Measurements from ENCODE around the gene TIMM23B. TPM values are rescaled to one million over a fixed set of nuclear protein-coding genes. Genes with fewer than 3 reads are reported as not detected.
"Not testable (repeated sequence)": the region's sequence is repeated elsewhere in the genome, so short reads cannot be mapped to it uniquely, and the experiment has no call there.

TIMM23B gene
- total RNA-seq, 1 donor from 2014 or later = 21.4 TPM

- not testable (repeated sequence) for H3K27ac Mint-ChIP-seq (ENCODE audit: unreplicated experiment); DNase-seq (ENCODE audit: low spot score); H3K9me3 Mint-ChIP-seq (ENCODE audit: unreplicated experiment); H3K4me1 Mint-ChIP-seq (ENCODE audit: unreplicated experiment); H3K27me3 Mint-ChIP-seq (ENCODE audit: unreplicated experiment); H3K36me3 Mint-ChIP-seq (ENCODE audit: low read depth, unreplicated experiment); H3K4me3 Mint-ChIP-seq (ENCODE audit: unreplicated experiment)
Measured at GRCh38 chr10:49988376-49988775, 46.5 kb downstream of the TIMM23B start, which contains the start of gene AGAP6. Gene AGAP6, plus strand, starts transcription at chr10:49988406. Its CDS starts 310 bp downstream, at chr10:49988716.

GRCh38 chr10:49995321-49995720 is 53.5 kb downstream of the TIMM23B start:
- H3K27ac Mint-ChIP-seq (ENCODE audit: unreplicated experiment); H3K9me3 Mint-ChIP-seq (ENCODE audit: unreplicated experiment); H3K36me3 Mint-ChIP-seq (ENCODE audit: low read depth, unreplicated experiment); H3K27me3 Mint-ChIP-seq (ENCODE audit: unreplicated experiment); DNase-seq (ENCODE audit: low spot score); H3K4me3 Mint-ChIP-seq (ENCODE audit: unreplicated experiment); H3K4me1 Mint-ChIP-seq (ENCODE audit: unreplicated experiment): not testable (repeated sequence)

- not testable (repeated sequence) for H3K36me3 Mint-ChIP-seq (ENCODE audit: low read depth, unreplicated experiment); H3K27me3 Mint-ChIP-seq (ENCODE audit: unreplicated experiment); H3K9me3 Mint-ChIP-seq (ENCODE audit: unreplicated experiment); H3K4me1 Mint-ChIP-seq (ENCODE audit: unreplicated experiment); H3K27ac Mint-ChIP-seq (ENCODE audit: unreplicated experiment); H3K4me3 Mint-ChIP-seq (ENCODE audit: unreplicated experiment); DNase-seq (ENCODE audit: low spot score)
Measured at GRCh38 chr10:50014024-50014423, 72.2 kb downstream of the TIMM23B start.

- H3K27ac Mint-ChIP-seq (ENCODE audit: unreplicated experiment); DNase-seq (ENCODE audit: low spot score); H3K36me3 Mint-ChIP-seq (ENCODE audit: low read depth, unreplicated experiment); H3K4me3 Mint-ChIP-seq (ENCODE audit: unreplicated experiment); H3K27me3 Mint-ChIP-seq (ENCODE audit: unreplicated experiment); H3K9me3 Mint-ChIP-seq (ENCODE audit: unreplicated experiment); H3K4me1 Mint-ChIP-seq (ENCODE audit: unreplicated experiment): not testable (repeated sequence)
Measured at GRCh38 chr10:50015596-50016220, 73.9 kb downstream of the TIMM23B start.

GRCh38 chr10:50016926-50017325 is 75.1 kb downstream of the TIMM23B start:
- H3K27me3 Mint-ChIP-seq (ENCODE audit: unreplicated experiment); H3K4me1 Mint-ChIP-seq (ENCODE audit: unreplicated experiment); H3K27ac Mint-ChIP-seq (ENCODE audit: unreplicated experiment); H3K36me3 Mint-ChIP-seq (ENCODE audit: low read depth, unreplicated experiment); DNase-seq (ENCODE audit: low spot score); H3K9me3 Mint-ChIP-seq (ENCODE audit: unreplicated experiment); H3K4me3 Mint-ChIP-seq (ENCODE audit: unreplicated experiment): not testable (repeated sequence)

- H3K9me3 Mint-ChIP-seq (ENCODE audit: unreplicated experiment); H3K4me3 Mint-ChIP-seq (ENCODE audit: unreplicated experiment); H3K4me1 Mint-ChIP-seq (ENCODE audit: unreplicated experiment); H3K27me3 Mint-ChIP-seq (ENCODE audit: unreplicated experiment); DNase-seq (ENCODE audit: low spot score); H3K36me3 Mint-ChIP-seq (ENCODE audit: low read depth, unreplicated experiment); H3K27ac Mint-ChIP-seq (ENCODE audit: unreplicated experiment): not testable (repeated sequence)
Measured at GRCh38 chr10:50017646-50018045, 75.8 kb downstream of the TIMM23B start.

GRCh38 chr10:50019279-50019678 is 77.4 kb downstream of the TIMM23B start:
- not testable (repeated sequence) for H3K27ac Mint-ChIP-seq (ENCODE audit: unreplicated experiment); H3K4me3 Mint-ChIP-seq (ENCODE audit: unreplicated experiment); DNase-seq (ENCODE audit: low spot score); H3K27me3 Mint-ChIP-seq (ENCODE audit: unreplicated experiment); H3K9me3 Mint-ChIP-seq (ENCODE audit: unreplicated experiment); H3K4me1 Mint-ChIP-seq (ENCODE audit: unreplicated experiment); H3K36me3 Mint-ChIP-seq (ENCODE audit: low read depth, unreplicated experiment)

- H3K27ac Mint-ChIP-seq (ENCODE audit: unreplicated experiment); DNase-seq (ENCODE audit: low spot score); H3K4me1 Mint-ChIP-seq (ENCODE audit: unreplicated experiment); H3K27me3 Mint-ChIP-seq (ENCODE audit: unreplicated experiment); H3K4me3 Mint-ChIP-seq (ENCODE audit: unreplicated experiment); H3K9me3 Mint-ChIP-seq (ENCODE audit: unreplicated experiment); H3K36me3 Mint-ChIP-seq (ENCODE audit: low read depth, unreplicated experiment): not testable (repeated sequence)
Measured at GRCh38 chr10:50020451-50021024, 78.7 kb downstream of the TIMM23B start.

- Mint-ChIP-seq H3K4me1 (ENCODE audit: unreplicated experiment) (no peaks in the 10 kb centered on the region), H3K27ac (ENCODE audit: unreplicated experiment) (no peak overlapping the region), H3K36me3 (ENCODE audit: low read depth, unreplicated experiment) (no peaks in the 10 kb centered on the region), H3K9me3 (ENCODE audit: unreplicated experiment) (no peaks in the 10 kb centered on the region), H3K4me3 (ENCODE audit: unreplicated experiment) (no peak overlapping the region), H3K27me3 (ENCODE audit: unreplicated experiment) (peaks cover 5% of the 10 kb centered on the region)
- no peak for TF ChIP-seq CTCF (IDR thresholded peaks at IDR 0.05; ENCODE audit: unreplicated experiment)
- DNase-seq (ENCODE audit: low spot score) = no peak
Measured at GRCh38 chr10:50021646-50022045, 79.8 kb downstream of the TIMM23B start.
